ENCODE results near the gene EP400. TPM values are rescaled to one million over a fixed set of nuclear protein-coding genes. Genes with fewer than 3 reads are reported as not detected.

The EP400 gene
- total RNA-seq = 51.3 and 51.8 TPM in 2 replicates
- long read RNA-seq, partial matches to known transcripts = 16 of 24 reads
- long read RNA-seq, other reads (novel, unspliced or antisense) = 4 of 24 reads

- Mint-ChIP-seq H3K27ac (ENCODE audit: unreplicated experiment) (peak within 1 kb of the TSS; percentile 81), H3K9me3 (ENCODE audit: unreplicated experiment) (no peaks in the 10 kb centered on the region), H3K4me1 (ENCODE audit: unreplicated experiment) (peaks cover 16% of the 10 kb centered on the region), H3K36me3 (ENCODE audit: unreplicated experiment) (peaks cover 4% of the 10 kb centered on the region), H3K4me3 (ENCODE audit: unreplicated experiment) (peak within 1 kb of the TSS; percentile 87), H3K27me3 (ENCODE audit: unreplicated experiment) (no peaks in the 10 kb centered on the region)
- peak; percentile 97 for DNase-seq (ENCODE audit: extremely low spot score, unreplicated experiment)
- peak; percentile 57 for TF ChIP-seq CTCF (IDR thresholded peaks at IDR 0.05)
Observed at GRCh38 chr12:131949431-131950181, at the start of gene EP400. Gene EP400, plus strand, starts transcription at chr12:131949942. Its CDS starts 10,678 bp downstream, at chr12:131960620.

- no peaks in the 10 kb centered on the region for H3K27me3 Mint-ChIP-seq (ENCODE audit: unreplicated experiment)
- H3K4me3 Mint-ChIP-seq (ENCODE audit: unreplicated experiment) = no peak overlapping the region
- no peak for TF ChIP-seq CTCF (IDR thresholded peaks at IDR 0.05)
- no peaks in the 10 kb centered on the region for H3K9me3 Mint-ChIP-seq (ENCODE audit: unreplicated experiment)
- no peak overlapping the region for H3K27ac Mint-ChIP-seq (ENCODE audit: unreplicated experiment)
- peaks cover 23% of the 10 kb centered on the region for H3K4me1 Mint-ChIP-seq (ENCODE audit: unreplicated experiment)
- H3K36me3 Mint-ChIP-seq (ENCODE audit: unreplicated experiment) = peaks cover 2% of the 10 kb centered on the region
- DNase-seq (ENCODE audit: extremely low spot score, unreplicated experiment) = no peak
Observed at GRCh38 chr12:131900397-131900796, 49.3 kb upstream of the EP400 start.

GRCh38 chr12:131901431-131902331 lies 48.1 kb upstream of the EP400 start:
- DNase-seq (ENCODE audit: extremely low spot score, unreplicated experiment) = no peak
- no peaks in the 10 kb centered on the region for H3K27me3 Mint-ChIP-seq (ENCODE audit: unreplicated experiment)
- peaks cover 17% of the 10 kb centered on the region for H3K4me1 Mint-ChIP-seq (ENCODE audit: unreplicated experiment)
- no peak for TF ChIP-seq CTCF (IDR thresholded peaks at IDR 0.05)
- no peaks in the 10 kb centered on the region for H3K9me3 Mint-ChIP-seq (ENCODE audit: unreplicated experiment)
- peak overlapping the region; percentile 59 for H3K27ac Mint-ChIP-seq (ENCODE audit: unreplicated experiment)
- peaks cover 2% of the 10 kb centered on the region for H3K36me3 Mint-ChIP-seq (ENCODE audit: unreplicated experiment)
- no peak overlapping the region for H3K4me3 Mint-ChIP-seq (ENCODE audit: unreplicated experiment)

GRCh38 chr12:131902332-131903241 lies 47.2 kb upstream of the EP400 start:
- no peak for DNase-seq (ENCODE audit: extremely low spot score, unreplicated experiment)
- Mint-ChIP-seq H3K27ac (ENCODE audit: unreplicated experiment) (peak overlapping the region; percentile 59), H3K27me3 (ENCODE audit: unreplicated experiment) (no peaks in the 10 kb centered on the region), H3K4me1 (ENCODE audit: unreplicated experiment) (peaks cover 14% of the 10 kb centered on the region), H3K9me3 (ENCODE audit: unreplicated experiment) (no peaks in the 10 kb centered on the region), H3K36me3 (ENCODE audit: unreplicated experiment) (peaks cover 2% of the 10 kb centered on the region), H3K4me3 (ENCODE audit: unreplicated experiment) (no peak overlapping the region)
- no peak for TF ChIP-seq CTCF (IDR thresholded peaks at IDR 0.05)

Measured in osteocyte (in vitro differentiated cells).